Umbilical cord (tissue), 2 donors: ENCODE measurements around the gene KLF2. TPM values are rescaled to one million over a fixed set of nuclear protein-coding genes. Genes with fewer than 3 reads are reported as not detected.

Experiments
- DNase-seq: peaks from one replicate; pipeline ENCODE4 v3.0.0-alpha.2; 2015; ENCODE audit warnings: low spot score
- total RNA-seq: library from RNA; depleted of rRNA; stranded (reverse); fragments of >200 nt; gene quantifications from one replicate; pipeline ENCODE4 v1.2.3, GENCODE V29; 2014; ENCODE audit warnings: low replicate concordance; ENCODE audit not compliant: insufficient read depth

KLF2 gene
- total RNA-seq, 1 donor from 2014 or later: 65.2 TPM

DNA sequence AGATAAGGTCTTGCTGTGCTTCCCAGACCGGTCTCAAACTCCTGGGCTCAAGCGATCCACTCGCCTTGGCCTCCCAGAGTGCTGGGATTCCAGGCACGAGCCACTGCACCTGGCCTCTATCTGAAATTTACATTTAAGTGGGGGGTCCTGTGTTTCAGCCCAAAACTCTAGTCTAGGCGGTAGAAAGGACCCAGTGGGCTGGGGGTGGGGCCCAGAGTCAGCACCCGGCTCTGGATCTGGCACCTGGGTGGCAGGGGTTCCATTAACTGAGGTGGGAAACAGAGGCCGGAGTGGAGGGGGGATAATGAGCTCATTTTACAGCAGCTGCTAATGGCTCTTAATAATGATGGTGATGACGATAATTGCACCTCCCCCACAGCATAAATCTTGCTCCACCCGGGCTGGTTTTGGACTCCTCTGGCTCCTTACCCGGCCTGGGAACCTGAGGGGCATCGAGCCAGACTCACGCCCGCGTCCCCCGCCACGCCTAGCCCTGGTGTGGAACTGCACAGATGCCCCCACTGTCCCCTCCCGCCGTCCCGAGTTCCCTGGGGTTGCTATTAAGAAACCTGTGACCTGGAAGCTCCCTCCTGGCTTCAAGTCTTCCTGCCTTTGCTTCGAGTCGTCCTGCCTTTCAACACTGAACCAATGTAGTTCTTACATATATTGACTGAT is 17.8 kb upstream of the KLF2 start:
- no peak for DNase-seq

DNA sequence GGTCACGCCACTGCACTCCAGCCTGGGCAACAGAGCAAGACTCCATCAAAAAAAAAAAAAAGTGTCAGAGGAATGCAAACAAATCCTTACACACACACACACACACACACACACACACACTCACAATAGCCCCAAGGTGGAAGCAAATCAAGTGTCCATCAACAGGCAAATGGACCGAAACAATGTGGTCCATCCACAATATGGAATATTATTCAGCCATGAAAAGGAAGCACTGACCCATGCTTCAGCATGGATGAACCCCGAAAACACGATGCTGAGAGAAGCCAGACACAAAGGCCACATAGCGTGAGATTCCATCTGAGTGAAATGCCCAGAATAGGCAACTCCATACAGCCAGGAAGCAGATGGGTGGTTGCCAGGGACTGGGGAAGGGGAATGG is 16.5 kb upstream of the KLF2 start:
- no peak for DNase-seq

DNA sequence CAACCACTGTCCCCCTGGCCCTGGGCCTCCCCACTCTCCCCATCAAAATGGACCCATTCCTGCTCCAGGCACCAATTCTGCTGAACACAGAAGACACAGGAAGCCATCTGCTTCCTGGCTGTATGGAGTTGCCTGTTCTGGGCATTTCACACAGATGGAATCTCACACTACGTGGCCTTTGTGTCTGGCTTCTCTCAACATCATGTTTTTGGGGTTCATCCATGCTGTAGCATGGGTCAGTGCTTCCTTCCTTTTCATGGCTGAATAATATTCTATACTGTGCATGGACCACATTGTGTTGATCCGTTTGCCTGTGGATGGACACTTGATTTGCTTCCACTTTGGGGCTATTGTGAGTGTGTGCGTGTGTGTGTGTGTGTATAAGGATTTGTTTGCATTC is 15.0 kb upstream of the KLF2 start:
- no peak for DNase-seq

DNA sequence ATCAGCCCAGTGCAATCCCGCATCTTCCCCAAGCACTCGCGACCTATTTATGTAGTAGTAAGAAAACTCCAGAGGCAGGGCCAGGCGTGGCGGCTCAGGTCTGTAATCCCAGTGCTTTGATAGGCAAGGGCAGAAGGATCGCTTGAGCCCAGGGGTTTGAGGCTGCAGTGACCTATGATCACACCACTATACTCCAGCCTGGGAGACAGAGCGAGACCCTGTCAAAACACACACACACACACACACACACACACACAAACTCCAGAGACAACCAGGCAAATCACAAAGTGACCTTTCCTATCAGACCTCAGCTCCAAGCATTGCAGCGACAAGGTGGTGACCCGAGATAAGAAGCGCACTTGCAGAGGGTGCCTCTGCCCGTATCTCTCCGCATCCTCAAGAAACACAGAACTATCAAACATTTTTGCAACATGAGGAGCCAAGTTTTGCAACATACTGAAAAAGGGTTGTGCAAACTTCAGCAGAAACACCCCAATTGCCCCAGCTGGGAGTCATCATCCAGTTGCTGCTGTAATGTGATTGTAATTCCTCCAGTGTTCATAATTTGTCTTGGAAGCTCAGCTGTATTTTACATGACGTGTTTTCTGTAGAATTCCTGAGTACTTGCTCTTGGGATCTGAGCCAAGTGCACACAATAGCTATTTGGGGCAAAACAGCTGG is 8.7 kb upstream of the KLF2 start:
- DNase-seq: peak; percentile 97

GRCh38 chr19:16316506-16316882 is 8.1 kb upstream of the KLF2 start:
- DNase-seq: no peak

- DNase-seq: no peak
Measured at GRCh38 chr19:16319481-16319880, 5.1 kb upstream of the KLF2 start.

DNA sequence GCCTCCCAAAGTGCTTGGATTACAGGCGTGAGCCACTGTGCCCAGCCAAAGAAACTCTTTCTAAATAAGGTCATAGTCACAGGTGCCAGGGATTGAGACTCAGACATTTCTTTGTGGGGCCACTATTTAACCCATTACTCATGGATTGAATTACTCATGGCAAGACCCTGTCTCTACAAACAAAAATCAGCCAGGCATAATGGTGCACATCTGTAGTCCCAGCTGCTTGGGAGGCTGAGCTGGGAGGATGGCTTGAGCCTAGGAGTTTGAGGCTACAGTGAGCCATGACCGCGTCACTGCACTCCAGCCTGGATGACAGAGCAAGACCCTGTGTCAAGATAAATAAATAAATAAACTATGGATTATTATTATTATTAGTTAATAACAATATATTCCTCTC is 3.6 kb upstream of the KLF2 start:
- no peak for DNase-seq

DNA sequence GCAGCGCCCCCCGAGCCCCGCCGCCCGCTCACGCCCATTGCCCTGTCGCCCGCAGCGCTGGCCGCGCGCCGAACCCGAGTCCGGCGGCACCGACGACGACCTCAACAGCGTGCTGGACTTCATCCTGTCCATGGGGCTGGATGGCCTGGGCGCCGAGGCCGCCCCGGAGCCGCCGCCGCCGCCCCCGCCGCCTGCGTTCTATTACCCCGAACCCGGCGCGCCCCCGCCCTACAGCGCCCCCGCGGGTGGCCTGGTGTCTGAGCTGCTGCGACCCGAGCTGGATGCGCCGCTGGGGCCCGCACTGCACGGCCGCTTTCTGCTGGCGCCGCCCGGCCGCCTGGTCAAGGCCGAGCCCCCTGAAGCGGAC is 518 bp downstream of the KLF2 start:
- no peak for DNase-seq

DNA sequence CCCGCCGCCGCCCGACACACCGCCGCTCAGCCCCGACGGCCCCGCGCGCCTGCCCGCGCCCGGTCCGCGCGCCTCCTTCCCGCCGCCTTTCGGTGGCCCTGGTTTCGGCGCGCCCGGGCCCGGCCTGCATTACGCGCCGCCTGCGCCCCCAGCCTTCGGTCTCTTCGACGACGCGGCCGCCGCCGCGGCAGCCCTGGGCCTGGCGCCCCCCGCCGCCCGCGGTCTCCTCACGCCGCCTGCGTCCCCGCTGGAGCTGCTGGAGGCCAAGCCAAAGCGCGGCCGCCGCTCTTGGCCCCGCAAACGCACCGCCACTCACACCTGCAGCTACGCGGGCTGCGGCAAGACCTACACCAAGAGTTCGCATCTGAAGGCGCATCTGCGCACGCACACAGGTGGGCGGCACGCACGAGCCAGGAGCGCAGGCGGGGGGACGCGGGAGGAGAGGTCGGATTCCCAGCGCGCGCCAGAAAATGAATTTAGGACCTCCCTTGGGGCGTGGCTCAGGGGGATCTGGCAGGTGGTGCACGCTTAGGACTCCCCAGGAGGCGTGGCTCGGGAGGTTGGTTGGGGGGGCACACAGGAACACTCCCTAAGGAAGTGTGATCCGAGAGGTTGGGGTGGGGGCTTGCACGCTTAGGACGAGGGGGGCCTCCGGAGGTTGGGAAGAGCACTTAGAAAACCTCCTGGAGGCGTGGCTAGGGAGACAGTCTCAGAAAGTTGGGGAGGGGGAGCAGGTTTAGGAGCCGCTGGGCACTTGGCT is 1.2 kb downstream of the KLF2 start:
- DNase-seq: peak; percentile 66

DNA sequence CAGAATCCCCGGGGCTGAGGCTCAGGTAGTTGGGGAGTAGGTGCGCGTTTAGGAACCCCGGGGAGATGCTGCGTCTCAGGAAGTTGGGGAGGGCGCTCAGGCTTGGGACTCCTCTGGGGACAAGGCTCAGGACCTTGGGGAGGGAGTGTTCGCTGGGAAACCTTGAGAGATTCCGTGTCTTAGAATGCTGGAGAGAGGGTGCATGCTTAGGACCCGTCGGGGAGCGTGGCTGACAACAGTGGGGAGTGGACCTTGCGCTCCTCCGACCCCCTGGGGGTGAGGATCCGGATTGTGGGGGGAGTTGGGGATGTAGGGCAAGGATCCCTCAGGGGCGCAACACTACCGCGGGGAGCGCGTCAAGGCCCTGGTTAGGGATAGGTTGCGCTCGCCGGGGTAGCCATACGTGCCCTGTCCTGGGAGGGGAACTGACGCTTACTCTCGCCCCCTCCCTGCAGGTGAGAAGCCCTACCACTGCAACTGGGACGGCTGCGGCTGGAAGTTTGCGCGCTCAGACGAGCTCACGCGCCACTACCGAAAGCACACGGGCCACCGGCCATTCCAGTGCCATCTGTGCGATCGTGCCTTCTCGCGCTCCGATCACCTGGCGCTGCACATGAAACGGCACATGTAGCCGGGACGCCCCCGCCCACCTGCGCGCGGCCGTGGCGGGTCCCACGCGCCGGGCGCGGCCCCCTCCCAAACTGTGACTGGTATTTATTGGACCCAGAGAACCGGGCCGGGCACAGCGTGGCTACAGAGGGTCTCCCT is 2.0 kb downstream of the KLF2 start:
- DNase-seq: no peak

DNA sequence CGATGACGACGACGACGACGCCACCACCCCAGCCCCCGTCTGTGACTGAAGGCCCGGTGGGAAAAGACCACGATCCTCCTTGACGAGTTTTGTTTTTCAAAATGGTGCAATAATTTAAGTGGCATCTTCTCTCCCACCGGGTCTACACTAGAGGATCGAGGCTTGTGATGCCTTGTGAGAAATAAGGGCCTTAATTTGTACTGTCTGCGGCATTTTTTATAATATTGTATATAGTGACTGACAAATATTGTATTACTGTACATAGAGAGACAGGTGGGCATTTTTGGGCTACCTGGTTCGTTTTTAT is 2.5 kb downstream of the KLF2 start:
- DNase-seq: no peak

- DNase-seq: no peak
Measured at GRCh38 chr19:16327501-16327900, 2.9 kb downstream of the KLF2 start.

GRCh38 chr19:16327911-16328823 is 3.5 kb downstream of the KLF2 start:
- peak; percentile 91 for DNase-seq

DNA sequence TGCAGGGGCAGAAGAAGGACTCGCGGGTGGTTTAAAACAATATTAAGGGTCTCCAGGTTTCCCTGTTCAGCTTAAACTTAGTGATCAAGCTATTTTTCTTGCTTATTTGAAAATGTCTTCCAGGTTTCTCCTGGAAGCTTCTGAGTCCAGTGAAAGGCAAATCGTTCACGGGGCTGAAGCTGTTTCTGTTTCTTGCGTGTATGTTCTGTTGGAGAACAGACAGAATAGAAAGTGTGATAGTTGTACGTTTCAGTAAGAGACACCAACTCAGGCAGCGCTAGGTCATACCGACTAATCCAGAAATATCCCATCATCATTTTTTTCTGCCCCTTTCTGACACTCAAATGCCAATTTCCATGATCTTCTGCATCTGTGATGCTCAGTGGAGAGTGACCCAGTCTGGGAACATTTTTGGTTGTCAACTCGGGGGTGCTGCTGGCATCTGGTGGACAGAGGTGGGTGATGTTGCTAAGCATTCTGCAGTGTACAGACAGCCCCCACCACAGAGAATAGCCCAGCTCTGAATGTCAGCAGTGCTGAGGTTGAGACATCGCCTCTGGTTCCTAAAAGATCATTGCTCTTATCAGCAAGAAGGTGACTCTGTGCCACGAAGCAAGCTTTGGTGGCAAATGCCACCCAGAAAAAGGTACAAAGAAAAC is 4.3 kb downstream of the KLF2 start:
- peak; percentile 48 for DNase-seq

DNA sequence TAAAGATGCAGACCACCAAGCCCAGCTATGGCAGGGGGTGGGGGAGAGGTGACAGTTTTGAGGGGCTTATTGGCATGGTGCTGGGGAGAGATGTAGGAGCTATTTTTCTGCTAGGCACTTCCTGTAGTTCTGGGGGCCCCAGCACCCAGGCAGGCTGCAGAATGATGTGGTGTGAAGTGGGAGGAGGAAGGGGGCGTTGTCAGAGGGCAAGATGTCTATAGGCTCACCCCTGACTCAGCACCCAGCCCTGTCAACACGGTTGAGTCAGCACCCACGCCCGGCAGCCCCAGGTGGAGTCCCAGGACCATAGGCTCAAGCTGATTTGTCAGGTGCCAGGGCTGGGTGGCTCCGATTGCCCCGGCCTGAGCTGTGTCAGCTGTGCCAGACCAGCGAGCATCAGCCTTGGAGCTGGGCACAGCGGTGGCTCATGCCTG is 5.8 kb downstream of the KLF2 start:
- peak; percentile 55 for DNase-seq

DNA sequence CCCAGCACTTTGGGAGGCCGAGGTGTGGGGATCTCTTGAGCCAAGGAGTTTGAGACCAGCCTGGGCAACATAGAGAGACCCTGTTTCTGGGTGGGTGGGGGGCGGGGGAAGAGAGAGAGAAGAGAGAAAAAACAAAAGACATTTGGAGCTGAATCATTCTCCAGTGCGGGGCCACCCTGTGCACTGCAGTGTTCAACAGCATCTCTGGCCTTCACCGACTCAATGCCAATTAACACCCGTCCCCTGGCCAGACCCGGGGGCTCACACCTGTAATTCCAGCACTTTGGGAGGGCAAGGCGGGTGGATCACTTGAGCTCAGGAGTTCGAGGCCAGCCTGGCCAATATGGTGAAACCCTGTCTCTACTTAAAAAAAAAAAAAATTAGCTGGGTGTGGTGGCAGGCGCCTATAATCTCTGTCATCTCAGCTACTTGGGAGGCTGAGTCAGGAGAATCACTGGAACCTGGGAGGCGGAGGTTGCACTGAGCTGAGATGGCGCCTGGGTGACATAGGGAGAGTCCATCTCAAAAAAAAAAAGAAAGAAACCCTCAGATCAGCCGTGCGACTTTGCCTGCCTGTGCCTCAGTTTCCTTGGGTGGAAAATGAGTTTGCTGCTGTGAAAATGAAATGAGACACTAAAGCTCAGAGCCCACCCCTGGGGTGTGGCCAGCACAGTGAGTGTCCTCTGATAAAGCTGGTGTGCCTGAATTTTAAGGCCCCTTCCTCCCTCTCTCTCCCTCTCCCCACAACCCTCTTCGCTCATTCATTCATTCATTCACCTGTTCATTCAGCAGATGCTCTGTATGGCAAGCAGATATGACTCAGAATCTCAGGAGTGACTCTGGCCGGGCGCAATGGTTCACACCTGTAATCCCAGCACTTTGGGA is 6.4 kb downstream of the KLF2 start:
- peak; percentile 22 for DNase-seq

GRCh38 chr19:16333001-16333586 is 8.5 kb downstream of the KLF2 start:
- DNase-seq: no peak

DNA sequence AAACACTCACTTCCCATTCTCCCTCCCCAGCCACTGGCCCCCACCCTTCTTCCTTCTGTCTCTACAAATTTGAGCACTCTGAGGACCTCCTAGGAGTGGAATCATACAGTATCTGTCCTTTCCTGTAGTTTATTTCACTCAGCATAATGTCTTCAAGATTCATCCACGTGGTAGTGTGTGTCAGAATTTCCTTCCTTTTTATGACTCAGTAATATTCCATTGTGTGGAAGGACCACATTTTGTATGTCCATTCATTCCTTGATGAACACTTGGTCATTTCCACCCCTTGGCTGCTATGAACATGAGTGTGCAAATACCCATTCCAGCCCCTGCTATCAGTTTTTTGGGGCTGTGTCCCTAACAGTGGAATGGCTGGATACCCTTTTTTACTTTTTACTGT is 9.8 kb downstream of the KLF2 start:
- no peak for DNase-seq

- DNase-seq: no peak
Measured at GRCh38 chr19:16335226-16335625, 10.6 kb downstream of the KLF2 start.
